HEK293 (cell line): Measurements from ENCODE around the gene PATL2.

Source experiments
- CTCF ChIA-PET: fragments of 350-600 bp; formaldehyde crosslinking; extraction: SDS; loops from one replicate; lab custom pipeline; 2021; ENCODE audit warnings: antibody characterized with exemption; lab: Yijun Ruan, JAX
- POLR2A ChIA-PET: fragments of 300-600 bp; formaldehyde crosslinking; extraction: SDS; loops from one replicate; lab custom pipeline; 2020; ENCODE audit warnings: antibody characterized with exemption, inconsistent platforms; lab: Yijun Ruan, JAX
- H3K27ac ChIP-seq: fragments of 200-500 bp; sonication (Bioruptor generic); 2 replicates; pipeline ENCODE4 v1.5.1; 2014; ENCODE audit warnings: low read depth, low read length, control low read depth, inconsistent platforms; ENCODE audit errors: extremely low read depth
- H3K36me3 ChIP-seq, 2 experiments: fragments of 200-500 bp in 1 of 2; sonication (Bioruptor generic) in 1 of 2; 1 replicate in 1 of 2; 2 replicates in 1 of 2; pipeline ENCODE4 v1.5.1; 2014 to 2017; ENCODE audit warnings: inconsistent platforms in 2 of 2, low read length in 2 of 2; ENCODE audit not compliant: control insufficient read depth in 2 of 2, insufficient read depth in 1 of 2
- H3K4me1 ChIP-seq: fragments of 200-500 bp; sonication (Bioruptor generic); 2 replicates; pipeline ENCODE4 v1.5.1; 2014; ENCODE audit warnings: mild to moderate bottlenecking, low read length, inconsistent platforms; ENCODE audit not compliant: control insufficient read depth, insufficient read depth
- H3K4me3 ChIP-seq: 2 replicates; pipeline ENCODE4 v1.5.1; 2011; ENCODE audit warnings: low read depth, mild to moderate bottlenecking, control low read depth, low read length, moderate library complexity
- H3K9me3 ChIP-seq: fragments of 200-500 bp; sonication (Bioruptor generic); 2 replicates; pipeline ENCODE4 v1.5.1; 2014; ENCODE audit warnings: low read depth, low read length, inconsistent platforms; ENCODE audit not compliant: control insufficient read depth, insufficient read depth
- BCL11A ChIP-seq: fragments of 450-650 bp; formaldehyde crosslinking; IDR thresholded peaks from 2 replicates; pipeline ENCODE4 v1.5.1; 2016; ENCODE audit warnings: low read depth, missing biosample characterization, missing genetic modification characterization
- ELK4 ChIP-seq: IDR thresholded peaks from 2 replicates; pipeline ENCODE4 v1.6.1; 2011; ENCODE audit warnings: mild to moderate bottlenecking, low read depth, low read length, borderline replicate concordance
- PRDM1 ChIP-seq: fragments of 450-650 bp; formaldehyde crosslinking; IDR thresholded peaks from 2 replicates; pipeline ENCODE4; 2016; ENCODE audit warnings: missing biosample characterization, missing genetic modification characterization
- PRDM4 ChIP-seq: fragments of 450-650 bp; formaldehyde crosslinking; IDR thresholded peaks from 2 replicates; pipeline ENCODE4 v1.5.1; 2017; ENCODE audit warnings: missing biosample characterization, missing genetic modification characterization
- SP3 ChIP-seq: fragments of 450-650 bp; formaldehyde crosslinking; IDR thresholded peaks from 2 replicates; pipeline ENCODE4 v1.5.1; 2016; ENCODE audit warnings: missing biosample characterization, missing genetic modification characterization
- ZBTB1 ChIP-seq: fragments of 450-650 bp; formaldehyde crosslinking; IDR thresholded peaks from 2 replicates; pipeline ENCODE4 v1.5.1; 2016; ENCODE audit warnings: missing biosample characterization, missing genetic modification characterization
- ZFHX2 ChIP-seq: fragments of 450-650 bp; formaldehyde crosslinking; conservative IDR thresholded peaks from 2 replicates; pipeline ENCODE4 v1.5.1; 2016; ENCODE audit warnings: missing biosample characterization, missing genetic modification characterization
- ZFP37 ChIP-seq: fragments of 450-650 bp; formaldehyde crosslinking; IDR thresholded peaks from 2 replicates; pipeline ENCODE4 v1.5.1; 2016; ENCODE audit warnings: missing biosample characterization, missing genetic modification characterization
- ZNF133 ChIP-seq: fragments of 450-650 bp; formaldehyde crosslinking; IDR thresholded peaks from 2 replicates; pipeline ENCODE4 v1.5.1; 2016; ENCODE audit warnings: missing biosample characterization, missing genetic modification characterization
- ZNF146 ChIP-seq: fragments of 450-650 bp; formaldehyde crosslinking; IDR thresholded peaks from 2 replicates; pipeline ENCODE4 v1.5.1; 2016; ENCODE audit warnings: missing biosample characterization, missing genetic modification characterization
- ZNF175 ChIP-seq: fragments of 450-650 bp; formaldehyde crosslinking; IDR thresholded peaks from 2 replicates; pipeline ENCODE4 v1.5.1; 2016; ENCODE audit warnings: missing biosample characterization, missing genetic modification characterization
- ZNF184 ChIP-seq: fragments of 450-650 bp; IDR thresholded peaks from 2 replicates; pipeline ENCODE4 v1.5.1; 2018; ENCODE audit warnings: missing biosample characterization, mild to moderate bottlenecking, missing genetic modification characterization
- ZNF274 ChIP-seq, 2 experiments: fragments of 200-500 bp in 1 of 2; fragments of 450-650 bp in 1 of 2; sonication (Bioruptor generic) in 1 of 2; formaldehyde crosslinking in 1 of 2; IDR thresholded peaks; 2 replicates each; pipeline versions ENCODE4 v1.5.1 to v1.6.1; 2014 to 2016; ENCODE audit warnings: borderline replicate concordance in 1 of 2, inconsistent platforms in 1 of 2, low read length in 1 of 2, missing biosample characterization in 1 of 2, missing genetic modification characterization in 1 of 2
- ZNF311 ChIP-seq: fragments of 450-650 bp; formaldehyde crosslinking; IDR thresholded peaks from 2 replicates; pipeline ENCODE4 v1.5.1; 2017; ENCODE audit warnings: missing biosample characterization, missing genetic modification characterization, borderline replicate concordance
- ZNF521 ChIP-seq: fragments of 450-650 bp; formaldehyde crosslinking; IDR thresholded peaks from 2 replicates; pipeline ENCODE4 v1.5.1; 2017; ENCODE audit warnings: missing biosample characterization, mild to moderate bottlenecking, missing genetic modification characterization
- ZNF596 ChIP-seq: fragments of 450-650 bp; IDR thresholded peaks from 2 replicates; pipeline ENCODE4 v1.5.0; 2018; ENCODE audit warnings: missing biosample characterization, mild to moderate bottlenecking, missing genetic modification characterization, moderate library complexity
- ZNF623 ChIP-seq: fragments of 450-650 bp; formaldehyde crosslinking; IDR thresholded peaks from 2 replicates; pipeline ENCODE4 v1.5.1; 2016; ENCODE audit warnings: missing biosample characterization, missing genetic modification characterization
- ZNF654 ChIP-seq: fragments of 450-650 bp; formaldehyde crosslinking; IDR thresholded peaks from 2 replicates; pipeline ENCODE4 v1.5.1; 2016; ENCODE audit warnings: low read depth, missing biosample characterization, missing genetic modification characterization
- ZNF704 ChIP-seq: fragments of 450-650 bp; formaldehyde crosslinking; IDR thresholded peaks from 2 replicates; pipeline ENCODE4 v1.5.1; 2016; ENCODE audit warnings: missing biosample characterization, missing genetic modification characterization
- ZNF747 ChIP-seq: fragments of 450-650 bp; formaldehyde crosslinking; IDR thresholded peaks from 2 replicates; pipeline ENCODE4 v1.5.1; 2016; ENCODE audit warnings: missing biosample characterization, missing genetic modification characterization
- ZNF777 ChIP-seq: fragments of 450-650 bp; formaldehyde crosslinking; IDR thresholded peaks from 2 replicates; pipeline ENCODE4 v1.5.1; 2017; ENCODE audit warnings: missing biosample characterization, missing genetic modification characterization, borderline replicate concordance
- ZSCAN5A ChIP-seq: fragments of 450-650 bp; formaldehyde crosslinking; IDR thresholded peaks from 2 replicates; pipeline ENCODE4 v1.5.1; 2016; ENCODE audit warnings: missing biosample characterization, missing genetic modification characterization

The PATL2 gene

GRCh38 chr15:44647637-44648036, 63.5 kb downstream of the PATL2 start:
- H3K4me1 ChIP-seq, result no peaks in the 10 kb centered on the region
- H3K4me3 ChIP-seq, result no peak overlapping the region
- H3K9me3 ChIP-seq, result no peaks in the 10 kb centered on the region
- CTCF ChIA-PET, result no interaction called here
- no peak overlapping the region for H3K27ac ChIP-seq
- POLR2A ChIA-PET, result no interaction called here
- no peak for TF ChIP-seq ZNF175
- TF ChIP-seq ZNF623 (tag by site-specific recombination), result peak; percentile 32; the same call in 1 of the 2 replicates
- no peak for TF ChIP-seq ZNF747 (tag by site-specific recombination)
- TF ChIP-seq, all 188 proteins: peak for 1
- H3K36me3 ChIP-seq, result peaks cover 20 to 44% of the 10 kb centered on the region in 2 experiments

- ChIA-PET CTCF (no interaction called here), POLR2A (no interaction called here)
- Histone ChIP-seq H3K4me3 (no peak overlapping the region), H3K9me3 (no peaks in the 10 kb centered on the region), H3K4me1 (no peaks in the 10 kb centered on the region), H3K27ac (no peak overlapping the region), H3K36me3 (peaks cover 18 to 41% of the 10 kb centered on the region in 2 experiments)
- TF ChIP-seq ZNF654, result no peak
- no peak for TF ChIP-seq ZFHX2 (tag by site-specific recombination)
- TF ChIP-seq ZNF184 (tag by site-specific recombination), result no peak
- TF ChIP-seq PRDM4, result no peak
- TF ChIP-seq ELK4, result no peak
- TF ChIP-seq ZNF596, result no peak
- no peak for TF ChIP-seq ZFP37 (tag by site-specific recombination)
Observed at GRCh38 chr15:44647036-44647435, 64.1 kb downstream of the PATL2 start.

- Histone ChIP-seq H3K4me1 (no peaks in the 10 kb centered on the region), H3K4me3 (no peak overlapping the region), H3K36me3 (peaks cover 18 to 35% of the 10 kb centered on the region in 2 experiments), H3K9me3 (no peaks in the 10 kb centered on the region), H3K27ac (no peak overlapping the region)
- ChIA-PET POLR2A (no interaction called here), CTCF (no interaction called here)
- TF ChIP-seq ZNF146 (peak; percentile 71), BCL11A (tag by site-specific recombination) (no peak)
Observed at GRCh38 chr15:44646460-44646859, 64.7 kb downstream of the PATL2 start.

- Histone ChIP-seq H3K9me3 (no peaks in the 10 kb centered on the region), H3K36me3 (peaks cover 0 to 15% of the 10 kb centered on the region in 2 experiments; a peak in 2 of 3 replicates), H3K27ac (no peak overlapping the region), H3K4me3 (no peak overlapping the region), H3K4me1 (no peaks in the 10 kb centered on the region)
- POLR2A ChIA-PET, result no interaction called here
- CTCF ChIA-PET, result no interaction called here
- TF ChIP-seq PRDM1, result no peak
- TF ChIP-seq ZSCAN5A (tag by site-specific recombination), result no peak
- TF ChIP-seq ZNF777 (tag by site-specific recombination), result no peak
- no peak for TF ChIP-seq ZNF311 (tag by site-specific recombination)
- TF ChIP-seq ZBTB1 (tag by site-specific recombination), result no peak
- TF ChIP-seq ZNF274 (IDR thresholded peaks at IDR 0.05; ENCODE audit: low read length), result no peak
- TF ChIP-seq ZNF274 (tag by site-specific recombination; IDR thresholded peaks at IDR 0.05; ENCODE audit: borderline replicate concordance), result no peak
- TF ChIP-seq ZNF133 (tag by site-specific recombination), result no peak
- no peak for TF ChIP-seq ZNF521 (tag by site-specific recombination)
- TF ChIP-seq SP3 (tag by site-specific recombination), result no peak
- TF ChIP-seq ZNF704 (tag by site-specific recombination), result no peak
Observed at GRCh38 chr15:44641651-44642050, 69.5 kb downstream of the PATL2 start.
